GM19238 (cell line): ENCODE measurements around the gene INSR.
"Not testable (repeated sequence)": the region's sequence is repeated elsewhere in the genome, so short reads cannot be mapped to it uniquely, and the experiment has no call there.

Experiments
- DNase-seq: peaks from one replicate; pipeline ENCODE4 v3.0.0; 2011; ENCODE audit warnings: low spot score; ENCODE audit not compliant: insufficient read length

The INSR gene

DNA sequence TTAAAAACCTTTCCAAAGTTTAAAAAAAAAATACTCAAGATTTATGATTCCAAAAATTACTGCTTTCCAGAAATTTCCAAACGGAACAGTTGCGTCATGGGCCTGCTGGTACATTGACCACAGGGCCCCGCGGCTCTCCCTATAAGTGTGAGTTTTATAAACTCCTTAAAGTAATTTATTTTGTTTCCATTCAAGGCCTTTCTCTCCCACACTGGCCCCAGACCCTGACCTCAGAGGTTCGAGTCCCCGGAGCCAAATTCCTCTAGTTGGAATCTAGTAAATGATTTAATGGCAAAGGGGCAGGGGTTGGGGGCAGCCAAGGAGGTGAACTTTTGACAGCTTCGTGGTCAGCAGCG, 97.5 kb downstream of the INSR start:
- no peak for DNase-seq

DNA sequence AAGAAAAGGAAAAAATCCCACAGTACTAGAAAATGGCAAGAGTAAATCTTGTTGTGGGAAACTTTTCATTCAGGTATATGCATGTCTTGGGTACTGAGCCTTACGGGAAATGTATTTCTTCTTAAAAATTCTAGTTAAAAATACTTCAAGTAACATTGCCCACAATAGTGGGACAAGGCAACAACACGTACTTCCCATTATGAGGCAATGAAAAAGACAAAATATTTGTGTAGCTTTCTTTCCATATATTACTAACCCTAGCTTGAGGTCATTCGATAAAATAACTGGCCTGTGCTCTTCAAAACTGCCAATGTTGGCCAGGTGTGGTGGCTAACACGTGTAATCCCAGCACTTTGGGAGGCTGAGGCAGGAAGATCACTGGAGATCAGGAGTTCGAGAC, 99.2 kb downstream of the INSR start:
- DNase-seq: no peak

DNA sequence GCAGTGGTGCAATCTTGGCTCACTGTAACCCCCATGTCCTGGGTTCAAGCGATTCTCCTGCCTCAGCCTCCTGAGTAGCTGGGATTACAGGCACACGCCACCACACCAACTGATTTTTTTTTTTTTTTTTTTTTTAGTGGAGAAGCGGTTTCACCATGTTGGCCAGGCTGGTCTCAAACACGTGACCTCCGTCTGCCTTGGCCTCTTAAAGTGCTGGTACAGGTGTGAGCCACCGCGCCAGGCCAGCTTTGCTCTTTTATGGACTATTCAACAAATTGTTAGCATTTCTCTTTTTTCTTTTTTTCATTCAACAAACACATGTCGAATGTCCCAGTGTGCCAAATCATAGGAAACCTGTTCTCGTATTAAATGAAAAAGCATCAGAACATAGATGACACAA, 99.6 kb downstream of the INSR start:
- no peak for DNase-seq

DNA sequence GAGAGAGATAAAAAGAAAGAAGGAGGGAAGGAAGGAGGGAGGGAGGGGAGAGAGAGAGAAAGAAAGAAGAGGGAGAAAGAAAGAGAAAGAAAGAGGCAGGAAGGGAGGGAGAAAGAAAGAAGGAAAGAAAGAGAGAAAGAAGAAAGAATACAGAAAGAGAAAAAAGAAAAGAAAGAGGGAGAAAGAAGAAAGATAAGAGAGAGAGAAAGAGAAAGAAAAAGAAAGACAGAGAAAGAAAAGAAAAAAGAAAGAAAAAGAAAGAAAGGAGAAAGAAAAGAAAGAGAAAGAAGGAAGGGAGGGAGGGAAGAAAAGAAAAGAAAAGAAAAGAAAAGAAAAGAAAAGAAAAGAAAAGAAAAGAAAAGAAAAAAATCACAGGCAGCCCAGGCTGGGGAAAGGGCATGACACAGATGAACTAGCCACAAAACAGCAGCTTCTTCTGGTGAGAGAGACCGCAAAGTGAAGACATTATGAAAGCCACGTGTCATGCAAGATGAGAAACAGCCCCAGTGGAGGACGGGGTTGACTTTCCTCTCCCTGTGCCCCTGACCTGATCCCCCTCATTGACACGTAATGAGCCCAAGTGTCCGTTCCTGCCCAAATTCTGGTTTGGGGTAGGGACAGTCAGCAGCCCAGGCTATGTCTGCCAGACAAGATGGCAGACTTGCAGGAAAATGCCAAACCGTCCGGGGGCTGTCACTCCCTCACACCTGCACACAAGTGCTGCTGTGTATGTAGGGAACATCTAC, 102.1 kb downstream of the INSR start:
- DNase-seq: no peak

DNA sequence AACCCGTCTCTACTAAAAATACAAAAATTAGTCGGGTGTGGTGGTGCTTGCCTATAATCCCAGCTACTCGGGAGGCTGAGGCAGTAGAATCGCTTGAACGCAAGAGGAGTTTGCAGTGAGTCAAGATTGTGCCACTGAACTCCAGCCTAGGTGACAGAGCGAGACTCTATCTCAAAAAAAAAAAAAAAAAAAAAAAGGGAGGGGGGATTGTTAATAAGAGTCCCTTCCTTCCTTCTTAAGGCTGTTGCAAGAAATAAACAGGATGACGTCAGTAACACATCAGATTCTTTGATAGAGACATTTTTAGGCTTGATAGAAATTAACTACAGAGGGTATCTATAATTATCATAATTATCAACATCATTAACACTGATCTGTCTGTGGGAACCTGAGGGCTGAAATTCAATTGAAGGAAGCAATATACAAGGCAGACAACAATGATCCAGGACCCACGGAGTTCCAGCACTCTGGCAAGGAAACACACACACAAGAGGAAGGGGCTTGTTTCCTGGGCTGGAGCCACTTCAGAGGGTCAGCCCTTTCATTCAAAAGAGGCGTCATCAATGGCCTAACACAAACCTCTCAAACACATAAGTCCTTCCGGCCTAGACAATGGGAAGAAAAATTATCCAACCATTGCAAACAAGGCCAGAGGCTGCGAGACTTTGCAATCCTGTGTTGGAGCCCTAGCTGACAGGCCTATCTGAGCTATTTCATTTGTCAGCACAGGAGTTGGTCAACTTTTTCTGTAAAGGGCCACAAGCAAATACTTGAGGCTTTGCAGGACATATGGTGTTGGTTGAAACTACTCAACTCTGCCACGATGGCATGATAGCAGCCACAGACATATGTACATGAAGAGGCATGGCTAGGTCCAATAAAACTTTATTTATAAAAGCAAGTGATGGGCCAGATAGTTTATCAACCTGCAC, 105.2 kb downstream of the INSR start:
- no peak for DNase-seq

DNA sequence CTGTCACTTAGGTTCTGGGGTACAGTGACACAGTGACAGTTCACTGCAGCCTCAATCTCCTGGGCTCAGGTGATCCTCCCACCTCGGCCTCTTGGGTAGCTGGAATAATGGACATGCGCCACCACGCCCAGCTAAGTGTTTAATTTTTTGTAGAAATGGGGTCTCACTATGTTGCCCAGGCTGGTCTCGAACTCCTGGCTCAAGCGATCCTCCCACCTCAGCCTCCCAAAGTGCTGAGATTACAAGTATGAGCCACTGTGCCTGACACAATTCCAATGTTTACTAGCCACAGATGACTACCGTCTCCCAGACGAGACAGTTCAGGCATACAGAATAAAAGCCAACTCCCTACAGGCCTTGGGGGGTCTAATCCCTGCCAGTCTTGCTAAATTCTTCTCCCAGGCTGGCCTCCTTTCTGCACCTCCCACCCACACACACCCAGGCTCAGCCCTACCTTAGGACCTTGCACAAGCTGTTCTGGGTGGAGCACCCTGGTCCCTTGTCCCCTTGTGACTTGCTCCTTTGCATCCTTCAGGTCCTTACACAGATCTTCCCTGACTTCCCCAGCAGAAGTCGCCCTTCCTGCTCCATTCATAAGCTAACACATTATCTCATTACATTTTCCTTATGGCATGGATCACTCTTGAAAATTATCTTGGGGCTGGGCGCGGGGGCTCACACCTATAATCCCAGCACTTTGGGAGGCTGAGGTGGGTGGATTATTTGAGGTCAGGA, 106.4 kb downstream of the INSR start:
- DNase-seq: no peak

DNA sequence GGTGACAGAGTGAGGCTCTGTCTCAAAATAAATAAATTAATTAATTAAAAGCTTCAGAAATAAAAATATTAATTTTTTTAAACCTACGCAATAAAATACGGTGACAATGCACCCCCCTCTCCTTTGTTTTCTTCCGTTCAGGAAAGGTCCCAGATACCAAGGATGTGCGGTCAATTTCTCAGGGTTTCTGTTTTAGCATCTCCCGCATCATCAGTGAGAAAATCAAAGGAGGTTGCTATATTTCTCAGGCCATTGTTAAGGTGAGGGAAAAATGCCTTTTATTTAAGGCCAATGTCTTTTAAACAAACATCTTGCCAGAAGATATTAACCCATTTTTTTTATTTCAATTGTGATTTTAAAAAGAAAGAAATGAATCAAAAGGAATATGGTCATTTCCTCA, 111.7 kb downstream of the INSR start:
- no peak for DNase-seq

DNA sequence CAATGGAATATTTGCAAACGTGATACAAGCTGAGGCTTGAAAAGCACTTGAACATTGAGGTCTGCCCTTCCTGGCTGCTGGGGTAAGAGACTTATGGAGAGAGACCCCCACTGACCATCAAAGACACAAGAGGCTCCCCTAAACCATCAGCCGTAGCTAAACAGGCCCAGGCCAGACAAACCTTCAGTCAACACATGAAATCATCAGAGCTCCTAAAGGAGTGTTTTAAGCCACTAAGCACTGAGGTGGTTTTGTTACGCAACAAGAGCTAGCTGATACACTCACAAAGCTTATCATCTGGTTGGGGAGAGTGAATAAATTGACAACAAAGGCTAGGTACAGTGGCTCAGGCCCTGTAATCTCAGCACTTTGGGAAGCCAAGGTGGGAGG, 114.3 kb downstream of the INSR start:
- DNase-seq: no peak

DNA sequence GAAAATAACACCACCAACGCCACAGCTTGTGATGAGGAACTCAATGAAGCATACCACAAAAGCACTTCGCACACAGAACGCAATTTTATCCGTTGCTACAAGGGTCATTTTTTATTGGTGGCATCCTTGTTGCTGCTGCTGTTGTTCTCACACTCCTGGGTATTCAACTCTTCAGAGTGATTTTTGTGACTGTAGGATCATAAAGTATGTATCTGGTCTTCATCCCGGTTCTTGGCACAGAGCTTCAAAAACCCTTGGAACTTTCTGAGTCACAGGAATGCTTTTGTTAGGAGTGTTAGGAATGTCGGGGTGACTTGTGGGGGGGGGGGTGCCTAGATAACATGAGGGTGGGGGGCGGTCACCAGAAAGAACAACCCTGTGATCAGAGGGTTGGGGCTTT, 116.3 kb downstream of the INSR start:
- no peak for DNase-seq

DNA sequence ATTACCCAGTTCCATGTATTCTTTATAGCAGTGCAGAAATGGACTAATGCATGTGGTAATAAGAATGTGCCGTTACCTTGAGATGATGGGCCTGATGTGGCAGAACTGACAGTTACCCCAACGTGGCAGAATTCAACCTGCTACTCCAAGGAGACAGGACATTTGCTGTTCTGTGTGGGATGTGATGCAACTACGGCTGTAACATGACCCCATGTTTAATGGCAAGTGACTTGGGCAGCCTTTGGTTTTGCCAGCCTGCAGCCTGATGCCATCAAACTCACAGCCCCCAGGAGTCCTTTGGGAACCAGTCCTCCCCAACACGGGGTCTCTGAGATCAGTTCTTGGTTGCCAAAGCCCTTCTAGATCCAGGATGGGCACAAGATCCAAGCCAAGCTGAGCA, 117.4 kb downstream of the INSR start:
- DNase-seq: no peak

DNA sequence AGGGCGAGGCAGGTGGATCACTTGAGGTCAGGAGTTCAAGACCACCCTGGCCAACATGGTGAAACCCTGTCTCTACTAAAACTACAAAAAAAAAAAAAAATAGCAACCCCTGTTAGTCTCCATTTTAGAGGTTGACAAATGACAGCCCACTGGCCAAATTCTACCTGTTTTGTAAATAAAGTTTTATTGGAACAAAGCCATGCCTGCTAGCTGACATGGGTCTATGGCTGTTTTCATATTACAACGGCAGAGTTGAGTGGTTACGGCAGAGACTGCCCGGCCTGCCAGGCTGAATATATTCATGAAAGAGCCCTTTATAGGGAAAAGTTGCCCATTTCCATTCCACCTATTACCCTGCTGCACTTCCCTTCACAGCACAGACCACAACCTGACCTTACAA, 121.4 kb downstream of the INSR start:
- no peak for DNase-seq

DNA sequence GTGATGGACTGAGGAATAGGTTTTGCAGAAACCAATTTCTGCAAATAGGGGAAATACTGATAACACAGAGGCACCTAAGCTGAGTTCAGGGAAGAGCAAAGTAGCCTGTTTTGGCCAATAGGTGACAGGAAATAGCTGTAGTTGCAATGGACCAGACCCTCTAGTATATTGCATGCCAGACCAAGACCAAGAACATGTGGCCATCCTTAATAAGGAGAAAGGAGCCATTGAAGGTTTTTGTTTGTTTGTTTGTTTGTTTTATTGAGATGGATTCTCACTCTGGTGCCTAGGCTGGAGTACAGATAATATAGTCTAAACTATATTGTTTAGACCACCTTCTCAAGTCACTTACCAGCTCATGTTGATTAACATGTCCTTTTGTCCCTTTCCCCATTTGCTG, 123.2 kb downstream of the INSR start:
- no peak for DNase-seq

DNA sequence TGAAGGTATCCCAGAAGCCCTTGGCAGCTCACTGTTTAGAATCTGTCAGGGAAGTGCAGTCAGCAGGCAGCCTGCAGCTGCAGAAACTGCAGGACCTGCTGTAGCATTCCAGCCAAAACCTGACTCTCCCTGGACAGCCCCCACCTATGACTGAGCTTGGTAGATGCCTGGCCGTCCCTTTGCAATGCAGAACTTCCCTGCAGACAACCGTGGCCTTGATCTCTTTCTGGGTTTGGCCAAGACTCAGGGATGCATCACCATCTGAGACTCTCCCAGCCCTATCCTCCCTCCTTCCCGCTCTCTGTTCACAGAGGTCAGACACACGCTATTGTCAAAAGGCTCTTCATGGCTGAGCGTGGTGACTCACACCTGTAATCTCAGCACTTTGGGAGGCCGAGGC, 125.3 kb downstream of the INSR start:
- no peak for DNase-seq

DNA sequence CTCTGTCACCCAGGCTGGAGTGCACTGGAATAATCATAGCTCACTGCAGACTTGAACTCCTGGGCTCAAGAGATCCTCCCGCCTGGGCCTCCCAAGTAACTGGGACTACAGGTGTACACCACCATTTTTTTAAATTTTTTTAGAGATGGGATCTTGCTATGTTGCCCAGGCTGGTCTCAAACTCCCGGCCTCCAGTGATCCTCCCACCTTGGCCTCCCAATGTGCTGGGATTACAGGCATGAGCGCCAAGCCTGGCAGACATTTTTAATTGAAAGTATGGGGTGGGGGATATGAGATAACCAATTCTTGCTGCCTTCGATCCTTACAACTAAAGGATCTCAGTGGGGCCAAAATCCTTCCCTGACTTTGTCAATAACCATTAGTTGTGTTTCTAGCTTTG, 132.9 kb downstream of the INSR start:
- DNase-seq: no peak

DNA sequence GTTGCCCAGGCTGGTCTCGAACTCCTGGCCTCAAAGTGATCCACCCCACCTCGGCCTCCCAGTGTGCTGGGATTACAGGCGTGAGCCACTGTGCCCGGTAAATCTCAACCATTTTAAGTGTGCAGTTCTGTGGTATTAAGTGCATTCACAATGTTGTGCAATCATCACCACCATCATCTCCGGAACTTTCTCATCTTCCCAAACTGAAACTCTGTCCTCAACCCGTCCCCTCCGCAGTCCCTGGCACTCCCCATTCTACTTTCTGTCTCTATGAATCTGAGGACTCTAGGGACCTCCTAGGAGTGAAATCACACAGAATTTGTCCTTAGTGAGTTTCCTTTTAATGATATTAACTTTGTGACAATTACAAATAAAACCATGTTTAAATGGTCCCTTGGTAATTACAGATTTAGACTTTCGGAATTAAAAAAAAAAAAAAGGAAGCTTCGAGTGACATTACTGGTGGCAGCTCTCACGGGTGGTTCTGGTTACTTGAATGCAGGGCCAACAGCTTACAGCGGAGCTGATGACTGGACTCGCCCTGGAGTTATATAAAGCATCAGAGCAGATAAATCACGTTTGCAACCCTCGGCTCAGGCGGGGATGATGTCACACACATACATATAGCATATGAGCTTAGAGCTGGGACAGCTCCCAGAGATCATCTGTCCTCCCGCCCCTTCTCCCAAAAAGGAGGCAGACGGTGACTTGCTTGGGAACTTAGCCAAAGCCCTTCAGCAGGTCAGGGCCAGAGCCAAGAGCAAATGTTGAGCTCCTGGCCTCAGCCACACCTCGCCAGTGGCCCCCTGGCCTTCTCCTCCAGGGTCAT, 134.9 kb downstream of the INSR start:
- DNase-seq: no peak

DNA sequence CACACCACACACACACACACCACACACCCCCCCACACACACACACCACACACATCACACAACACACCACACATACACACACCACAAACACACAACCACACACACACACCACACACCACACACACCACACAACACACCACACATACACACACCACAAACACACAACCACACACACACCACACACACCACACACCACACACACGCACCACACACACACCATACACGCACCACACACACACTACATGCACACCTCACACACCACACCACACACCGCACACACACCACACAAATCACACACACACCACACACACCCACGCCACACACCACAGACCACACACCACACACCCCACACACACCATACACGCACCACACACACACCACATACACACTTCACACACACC, 141.2 kb downstream of the INSR start:
- DNase-seq: no peak

DNA sequence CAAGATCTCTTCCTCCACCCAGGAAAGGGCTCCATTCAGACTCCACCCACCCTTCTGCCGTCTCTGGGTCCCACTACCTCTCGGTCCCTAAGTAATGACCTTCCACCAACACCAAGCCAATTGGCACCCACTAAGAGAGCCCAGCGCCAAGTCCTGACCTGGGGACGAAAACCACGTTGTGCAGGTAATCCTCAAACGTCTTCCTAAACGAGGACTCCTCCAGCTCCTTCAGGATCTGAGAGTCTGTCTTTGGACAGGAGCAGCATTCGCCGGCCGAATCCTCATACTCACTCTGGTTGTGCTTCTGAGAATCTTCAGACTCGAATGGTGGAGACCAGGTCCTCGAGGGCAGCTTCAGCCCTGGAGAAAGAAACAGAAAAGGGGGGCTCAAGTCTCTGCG, 141.6 kb downstream of the INSR start:
- DNase-seq: no peak

DNA sequence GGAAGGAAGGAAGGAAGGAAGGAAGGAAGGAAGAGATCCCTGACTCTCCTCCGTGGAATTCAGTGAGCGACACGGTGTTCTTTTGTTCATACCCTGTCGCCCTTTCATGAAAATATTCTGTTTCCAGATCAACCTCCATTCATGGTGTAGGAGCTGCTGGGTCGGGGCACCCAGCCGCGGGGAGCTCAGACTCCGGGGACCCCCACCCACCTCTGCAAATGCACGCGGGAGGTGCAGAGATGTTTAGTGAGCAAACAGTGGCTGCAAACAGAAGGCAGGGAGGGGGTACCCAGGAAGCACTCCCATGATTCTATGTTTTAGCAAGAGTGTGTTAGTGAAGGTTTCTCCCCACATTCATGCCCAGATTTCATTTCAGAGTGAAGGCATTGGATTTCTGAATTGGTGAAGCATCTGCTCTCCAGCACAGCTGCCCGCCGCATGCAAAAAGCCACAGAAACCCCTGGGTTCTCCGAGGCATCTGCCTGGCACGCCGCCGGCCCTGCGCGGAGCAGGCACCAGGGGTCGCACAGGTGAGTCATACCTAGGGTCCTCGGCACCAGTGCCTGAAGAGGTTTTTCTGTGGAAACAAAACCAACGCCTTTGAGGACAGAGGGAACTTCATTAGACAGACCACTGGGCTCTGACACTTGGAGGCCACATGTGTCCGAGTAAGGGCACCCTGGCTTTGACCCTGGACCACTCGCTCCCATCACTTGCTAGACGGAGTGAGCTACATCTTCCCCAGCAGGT, 144.1 kb downstream of the INSR start:
- DNase-seq: no peak

DNA sequence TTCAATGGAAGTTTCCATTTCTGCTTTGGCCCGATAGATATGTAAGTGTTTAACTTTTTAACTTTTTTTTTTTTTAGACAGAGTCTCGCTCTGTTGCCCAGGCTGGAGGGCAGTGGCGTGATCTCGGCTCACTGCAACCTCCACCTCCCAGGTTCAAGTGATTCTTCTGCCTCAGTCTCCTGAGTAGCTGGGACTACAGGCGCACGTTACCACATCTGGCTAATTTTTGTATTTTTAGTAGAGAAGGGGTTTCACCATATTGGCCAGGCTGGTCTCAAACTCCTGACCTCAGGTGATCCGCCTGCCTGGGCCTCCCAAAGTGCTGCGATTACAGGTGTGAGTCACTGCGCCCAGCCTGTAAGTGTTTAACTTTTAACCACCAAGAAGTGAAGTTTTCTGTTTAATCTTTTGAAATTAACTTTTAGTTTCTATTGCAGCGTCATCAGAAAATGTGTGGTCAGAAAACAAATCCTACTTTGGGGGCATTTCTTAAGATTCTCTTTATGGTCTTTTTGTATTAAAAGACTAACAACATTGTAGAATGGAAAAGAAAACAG, 147.0 kb downstream of the INSR start:
- DNase-seq: not testable (repeated sequence)

DNA sequence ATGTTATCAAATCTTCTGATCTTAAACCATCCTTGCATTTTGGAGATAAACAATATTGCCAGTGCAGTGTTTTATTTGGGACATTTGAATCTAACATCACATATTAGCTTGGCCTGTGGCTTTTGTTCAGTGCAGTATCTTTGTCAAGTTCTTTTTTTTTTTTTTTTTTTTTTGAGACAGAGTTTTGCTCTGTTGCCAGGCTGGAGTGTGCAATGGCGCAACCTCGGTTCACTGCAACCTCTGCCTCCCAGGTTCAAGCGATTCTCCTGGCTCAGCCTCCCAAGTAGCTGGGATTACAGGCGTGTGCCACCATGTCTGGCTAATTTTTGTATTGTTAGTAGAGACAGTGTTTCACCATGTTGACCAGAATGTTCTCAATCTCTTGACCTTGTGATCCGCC, 148.1 kb downstream of the INSR start:
- not testable (repeated sequence) for DNase-seq
